Calu3 (cell line): ENCODE measurements around the gene GNMT. TPM values are rescaled to one million over a fixed set of nuclear protein-coding genes. Genes with fewer than 3 reads are reported as not detected.

ENCODE experiments used
- BruUV-seq: library from RNA; stranded (reverse); fragments of 400-500 nt; replicated peaks from 2 replicates; lab custom pipeline; 2021; lab: Mats Ljungman, UMichigan
- CTCF ChIA-PET: fragments of 300-600 bp; sonication (Branson Sonifier 250); formaldehyde crosslinking; loops from one replicate; lab custom pipeline; 2022; ENCODE audit warnings: antibody characterized with exemption; lab: Charles Lee
- DNase-seq: peaks from one replicate; pipeline ENCODE4 v3.0.0; 2022
- H3K27ac Mint-ChIP-seq: one replicate; pipeline ENCODE4 v1.8.0; 2022; ENCODE audit warnings: mixed read lengths; ENCODE audit not compliant: unreplicated experiment
- H3K27me3 Mint-ChIP-seq: one replicate; pipeline ENCODE4 v1.8.0; 2022; ENCODE audit warnings: mixed read lengths; ENCODE audit not compliant: unreplicated experiment
- H3K36me3 Mint-ChIP-seq: one replicate; pipeline ENCODE4 v1.8.0; 2022; ENCODE audit warnings: mild to moderate bottlenecking, moderate library complexity, mixed read lengths; ENCODE audit not compliant: insufficient read depth, unreplicated experiment
- H3K4me1 Mint-ChIP-seq: one replicate; pipeline ENCODE4 v1.8.0; 2022; ENCODE audit warnings: mild to moderate bottlenecking, low read depth, mixed read lengths; ENCODE audit not compliant: unreplicated experiment
- H3K4me3 Mint-ChIP-seq: one replicate; pipeline ENCODE4 v1.8.0; 2022; ENCODE audit warnings: mild to moderate bottlenecking, low read depth, moderate library complexity, mixed read lengths; ENCODE audit not compliant: unreplicated experiment
- H3K9me3 Mint-ChIP-seq: one replicate; pipeline ENCODE4 v1.8.0; 2022; ENCODE audit warnings: low read depth, mixed read lengths; ENCODE audit not compliant: unreplicated experiment
- intact Hi-C: fragments of 100-400 bp; cut with micrococcal nuclease; formaldehyde crosslinking; loops from one replicate; pipeline ENCODE4 v1.10.0; 2022; ENCODE audit not compliant: unreplicated experiment
- total RNA-seq: library from RNA; stranded (reverse); gene quantifications from 2 replicates; pipeline ENCODE4 v1.2.3, GENCODE V29; 2022
- TF ChIP-seq, protein P1 (sequence below): fragments of 200-600 bp; IDR thresholded peaks from one replicate; pipeline ENCODE4 v1.8.0; 2022; ENCODE audit warnings: antibody characterized with exemption; ENCODE audit not compliant: unreplicated experiment

The GNMT gene
- total RNA-seq, 1 experiment from 2014 or later = 0.45 TPM

GRCh38 chr6:42978839-42979522, 18.4 kb downstream of the GNMT start, which contains the start of gene PEX6:
Gene PEX6 (minus strand): TSS chr6:42979181. CDS start chr6:42979150, 31 bp downstream.
- Mint-ChIP-seq H3K27ac (peak within 1 kb of the TSS; percentile 86), H3K9me3 (no peaks in the 10 kb centered on the region), H3K36me3 (peaks cover 47% of the 10 kb centered on the region), H3K4me1 (peaks cover 22% of the 10 kb centered on the region), H3K4me3 (peak within 1 kb of the TSS; percentile 86), H3K27me3 (no peaks in the 10 kb centered on the region)
- no TSS peak for BruUV-seq
- DNase-seq = peak; percentile 96
- intact Hi-C loops = no loop called here
- CTCF ChIA-PET = interaction anchor here (0.5 to 2.0 kb wide), 8 partner anchors 18 to 329 kb away, joined by 3 to 8 read pairs (median 5); partner anchors contain the start of genes CRIP3, GNMT and KLHDC3
- TF ChIP-seq, protein P1, sequence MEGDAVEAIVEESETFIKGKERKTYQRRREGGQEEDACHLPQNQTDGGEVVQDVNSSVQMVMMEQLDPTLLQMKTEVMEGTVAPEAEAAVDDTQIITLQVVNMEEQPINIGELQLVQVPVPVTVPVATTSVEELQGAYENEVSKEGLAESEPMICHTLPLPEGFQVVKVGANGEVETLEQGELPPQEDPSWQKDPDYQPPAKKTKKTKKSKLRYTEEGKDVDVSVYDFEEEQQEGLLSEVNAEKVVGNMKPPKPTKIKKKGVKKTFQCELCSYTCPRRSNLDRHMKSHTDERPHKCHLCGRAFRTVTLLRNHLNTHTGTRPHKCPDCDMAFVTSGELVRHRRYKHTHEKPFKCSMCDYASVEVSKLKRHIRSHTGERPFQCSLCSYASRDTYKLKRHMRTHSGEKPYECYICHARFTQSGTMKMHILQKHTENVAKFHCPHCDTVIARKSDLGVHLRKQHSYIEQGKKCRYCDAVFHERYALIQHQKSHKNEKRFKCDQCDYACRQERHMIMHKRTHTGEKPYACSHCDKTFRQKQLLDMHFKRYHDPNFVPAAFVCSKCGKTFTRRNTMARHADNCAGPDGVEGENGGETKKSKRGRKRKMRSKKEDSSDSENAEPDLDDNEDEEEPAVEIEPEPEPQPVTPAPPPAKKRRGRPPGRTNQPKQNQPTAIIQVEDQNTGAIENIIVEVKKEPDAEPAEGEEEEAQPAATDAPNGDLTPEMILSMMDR = no peak

DNA sequence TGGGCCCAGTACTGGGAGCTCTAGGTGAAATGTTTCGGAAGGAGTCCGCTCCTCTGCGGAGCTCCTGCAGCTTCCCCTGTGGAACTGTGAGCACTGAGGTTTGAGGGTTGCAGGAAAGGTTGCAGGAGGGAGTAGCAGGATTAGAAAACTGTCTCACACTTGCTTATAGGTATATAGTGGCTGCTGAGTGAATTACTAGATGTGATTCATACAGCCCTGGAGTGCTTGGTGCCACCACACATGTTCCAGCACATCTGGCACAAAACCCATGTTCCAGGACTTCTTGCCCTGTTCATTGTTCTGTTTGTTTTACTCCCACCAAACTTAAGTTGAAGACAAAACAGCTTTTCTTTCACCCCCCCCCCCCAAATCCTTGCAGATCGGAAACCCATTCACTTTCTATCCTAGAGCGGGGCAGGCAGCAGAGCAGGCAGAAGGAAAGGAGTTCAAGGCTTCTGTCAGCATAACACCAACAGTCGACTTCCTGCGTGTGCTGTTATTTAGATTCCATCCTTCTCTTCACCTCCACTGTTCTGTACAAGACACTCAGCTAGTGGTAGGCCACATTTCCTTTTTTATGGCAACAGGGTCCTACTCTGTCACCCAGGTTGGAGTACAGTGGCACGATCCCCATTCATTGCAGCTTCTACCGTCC, 19.1 kb downstream of the GNMT start:
- TF ChIP-seq, protein P1 = no peak
- BruUV-seq = no TSS peak
- peaks cover 52% of the 10 kb centered on the region for H3K36me3 Mint-ChIP-seq
- CTCF ChIA-PET = interaction anchor here (0.5 to 2.0 kb wide), 9 partner anchors 17 to 457 kb away, joined by 3 to 8 read pairs (median 4); partner anchors contain the start of genes CRIP3 and GNMT
- H3K27ac Mint-ChIP-seq = peak overlapping the region; percentile 68
- intact Hi-C loops = loop anchor here (5.0 kb wide), 1 partner anchor 77 kb away; no protein-coding TSS in a partner anchor
- no peaks in the 10 kb centered on the region for H3K27me3 Mint-ChIP-seq
- DNase-seq = no peak
- peak overlapping the region; percentile 86 for H3K4me3 Mint-ChIP-seq
- H3K4me1 Mint-ChIP-seq = peaks cover 25% of the 10 kb centered on the region
- no peaks in the 10 kb centered on the region for H3K9me3 Mint-ChIP-seq

- DNase-seq = no peak
- Mint-ChIP-seq H3K36me3 (peaks cover 47% of the 10 kb centered on the region), H3K27me3 (no peaks in the 10 kb centered on the region), H3K9me3 (no peaks in the 10 kb centered on the region), H3K4me3 (no peak overlapping the region), H3K4me1 (peaks cover 43% of the 10 kb centered on the region), H3K27ac (no peak overlapping the region)
- BruUV-seq = no TSS peak
- intact Hi-C loops = loop anchor here (5.0 kb wide), 1 partner anchor 80 kb away; no protein-coding TSS in a partner anchor
- CTCF ChIA-PET = no interaction called here
- TF ChIP-seq, protein P1 = no peak
Measured at GRCh38 chr6:42981836-42982235, 21.3 kb downstream of the GNMT start.

GRCh38 chr6:42984001-42984923, 23.7 kb downstream of the GNMT start, which contains the start of gene PPP2R5D:
Gene PPP2R5D (plus strand): TSS chr6:42984570. CDS start chr6:42984678, 108 bp downstream.
- Mint-ChIP-seq H3K4me3 (peak within 1 kb of the TSS; percentile 84), H3K27ac (peak within 1 kb of the TSS; percentile 24), H3K36me3 (peaks cover 26% of the 10 kb centered on the region), H3K4me1 (peaks cover 43% of the 10 kb centered on the region), H3K27me3 (no peaks in the 10 kb centered on the region), H3K9me3 (no peaks in the 10 kb centered on the region)
- DNase-seq = peak; percentile 99
- TSS peak; percentile 45 for BruUV-seq
- intact Hi-C loops = loop anchor here (5.0 kb wide), 1 partner anchor 82 kb away; no protein-coding TSS in a partner anchor
- CTCF ChIA-PET = interaction anchor here (0.6 to 1.5 kb wide), 16 partner anchors 10 to 695 kb away, joined by 3 to 6 read pairs (median 4); partner anchors contain the start of genes CNPY3, CUL7 and GNMT
- TF ChIP-seq, protein P1 = no peak
